Stomach smooth muscle (tissue), 2 donors: ENCODE measurements around the gene ENPP7.

Source experiments
- H3K27ac ChIP-seq: one replicate; pipeline ENCODE4 v1.7.0; 2013; ENCODE audit warnings: mild to moderate bottlenecking, low read length, inconsistent platforms
- H3K27me3 ChIP-seq, 2 donors: one replicate each; pipeline ENCODE4 v1.7.0; 2013; ENCODE audit warnings: low read length in 2 of 2; ENCODE audit not compliant: insufficient read depth in 2 of 2, control insufficient read depth in 1 of 2
- H3K36me3 ChIP-seq, 2 donors: one replicate each; pipeline ENCODE4 v1.7.0; 2013; ENCODE audit warnings: low read length in 2 of 2; ENCODE audit not compliant: control insufficient read depth in 2 of 2, insufficient read depth in 2 of 2
- H3K4me1 ChIP-seq: one replicate; pipeline ENCODE4 v1.7.0; 2013; ENCODE audit warnings: low read length; ENCODE audit not compliant: control insufficient read depth, insufficient read depth
- H3K4me3 ChIP-seq, 2 donors: one replicate each; pipeline ENCODE4 v1.7.0; 2013; ENCODE audit warnings: low read length in 2 of 2
- H3K9ac ChIP-seq, 2 donors: one replicate each; pipeline ENCODE4 v1.7.0; 2013; ENCODE audit warnings: low read length in 2 of 2, mild to moderate bottlenecking in 1 of 2
- H3K9me3 ChIP-seq, 2 donors: one replicate each; pipeline ENCODE4 v1.7.0; 2013; ENCODE audit warnings: low read length in 2 of 2; ENCODE audit not compliant: control insufficient read depth in 2 of 2
- donor health status: healthy.
- donor health status: Pancreatic carcinoma.

The ENPP7 gene

GRCh38 chr17:79743614-79744013, 12.9 kb downstream of the ENPP7 start:
- Histone ChIP-seq H3K9me3 (no peaks in the 10 kb centered on the region), H3K27me3 (peaks cover 47 to 55% of the 10 kb centered on the region in 2 donors), H3K4me1 (peaks cover 19% of the 10 kb centered on the region), H3K9ac (no peak overlapping the region), H3K4me3 (no peak overlapping the region), H3K27ac (no peak overlapping the region), H3K36me3 (no peaks in the 10 kb centered on the region)

GRCh38 chr17:79745641-79746105, 14.9 kb downstream of the ENPP7 start:
- Histone ChIP-seq H3K4me3 (no peak overlapping the region), H3K9me3 (no peaks in the 10 kb centered on the region), H3K27me3 (peaks cover 36 to 52% of the 10 kb centered on the region in 2 donors), H3K27ac (no peak overlapping the region), H3K9ac (no peak overlapping the region), H3K36me3 (no peaks in the 10 kb centered on the region), H3K4me1 (peaks cover 19% of the 10 kb centered on the region)

- no peaks in the 10 kb centered on the region for H3K36me3 ChIP-seq
- H3K4me3 ChIP-seq, result no peak overlapping the region
- peaks cover 14% of the 10 kb centered on the region for H3K4me1 ChIP-seq
- no peak overlapping the region for H3K9ac ChIP-seq
- H3K9me3 ChIP-seq, result no peaks in the 10 kb centered on the region
- H3K27ac ChIP-seq, result no peak overlapping the region
- peaks cover 39 to 57% of the 10 kb centered on the region in 2 donors for H3K27me3 ChIP-seq
These were observed 16.3 kb downstream of the ENPP7 start for GRCh38 chr17:79746889-79747507.

- Histone ChIP-seq H3K27me3 (peaks cover 37 to 56% of the 10 kb centered on the region in 2 donors), H3K4me3 (no peak overlapping the region), H3K27ac (no peak overlapping the region), H3K36me3 (no peaks in the 10 kb centered on the region), H3K4me1 (peaks cover 11% of the 10 kb centered on the region), H3K9ac (no peak overlapping the region), H3K9me3 (no peaks in the 10 kb centered on the region)
These were observed 17.0 kb downstream of the ENPP7 start for GRCh38 chr17:79747508-79748294.

GRCh38 chr17:79748295-79749099, 17.8 kb downstream of the ENPP7 start:
- Histone ChIP-seq H3K4me3 (no peak overlapping the region), H3K36me3 (no peaks in the 10 kb centered on the region), H3K27me3 (peaks cover 37 to 55% of the 10 kb centered on the region in 2 donors), H3K4me1 (peaks cover 11% of the 10 kb centered on the region), H3K27ac (no peak overlapping the region), H3K9ac (no peak overlapping the region), H3K9me3 (no peaks in the 10 kb centered on the region)

GRCh38 chr17:79749156-79749815, 18.5 kb downstream of the ENPP7 start:
- no peak overlapping the region for H3K4me3 ChIP-seq
- H3K9ac ChIP-seq, result no peak overlapping the region
- no peaks in the 10 kb centered on the region for H3K36me3 ChIP-seq
- H3K27me3 ChIP-seq, result peaks cover 37 to 55% of the 10 kb centered on the region in 2 donors
- H3K27ac ChIP-seq, result no peak overlapping the region
- H3K4me1 ChIP-seq, result peaks cover 11% of the 10 kb centered on the region
- H3K9me3 ChIP-seq, result no peaks in the 10 kb centered on the region

GRCh38 chr17:79749958-79750357, 19.2 kb downstream of the ENPP7 start:
- Histone ChIP-seq H3K4me1 (peaks cover 11% of the 10 kb centered on the region), H3K9ac (no peak overlapping the region), H3K27ac (no peak overlapping the region), H3K4me3 (no peak overlapping the region), H3K36me3 (no peaks in the 10 kb centered on the region), H3K27me3 (peaks cover 41 to 54% of the 10 kb centered on the region in 2 donors), H3K9me3 (no peaks in the 10 kb centered on the region)

- peaks cover 11% of the 10 kb centered on the region for H3K4me1 ChIP-seq
- H3K27me3 ChIP-seq, result peaks cover 39 to 51% of the 10 kb centered on the region in 2 donors
- no peak overlapping the region for H3K9ac ChIP-seq
- no peak overlapping the region for H3K4me3 ChIP-seq
- H3K9me3 ChIP-seq, result no peaks in the 10 kb centered on the region
- H3K27ac ChIP-seq, result no peak overlapping the region
- H3K36me3 ChIP-seq, result no peaks in the 10 kb centered on the region
These were observed 20.2 kb downstream of the ENPP7 start for GRCh38 chr17:79750650-79751545.

- Histone ChIP-seq H3K27me3 (peaks cover 30 to 43% of the 10 kb centered on the region in 2 donors), H3K36me3 (no peaks in the 10 kb centered on the region), H3K4me3 (no peak overlapping the region), H3K4me1 (peaks cover 11% of the 10 kb centered on the region), H3K9ac (no peak overlapping the region), H3K27ac (no peak overlapping the region), H3K9me3 (no peaks in the 10 kb centered on the region)
These were observed 21.4 kb downstream of the ENPP7 start for GRCh38 chr17:79752175-79752574.
